Measurements from ENCODE around the gene FOXE3. TPM values are rescaled to one million over a fixed set of nuclear protein-coding genes. Genes with fewer than 3 reads are reported as not detected.

The FOXE3 gene
- total and polyA plus RNA-seq, 10 of the 15 experiments (the other 5 are each of a cell fraction or from before 2014, with no cell fraction given) = 0.13 TPM; not detected in 9

GRCh38 chr1:47437447-47438164 is 21.5 kb downstream of the FOXE3 start, which contains the start of gene FOXD2 (continued):
- TF ChIP-seq TCF12 (IDR thresholded peaks at IDR 0.05; ENCODE audit: low read depth, low read length) = no peak
- TF ChIP-seq NKRF (conservative IDR thresholded peaks at IDR 0.05) = no peak; the same call in 1 of the 2 replicates
- TF ChIP-seq RAD51 (IDR thresholded peaks at IDR 0.05) = no peak
- no peak for TF ChIP-seq NFIC (IDR thresholded peaks at IDR 0.05; ENCODE audit: low read depth, low read length)
- TF ChIP-seq E4F1 (IDR thresholded peaks at IDR 0.05; ENCODE audit: borderline replicate concordance, partially characterized antibody) = peak; percentile 42
- no peak for TF ChIP-seq CREB1 (IDR thresholded peaks at IDR 0.05; ENCODE audit: low read depth)
- no peak for TF ChIP-seq KAT2A (conservative IDR thresholded peaks at IDR 0.05; ENCODE audit: control insufficient read depth, low read depth, low read length)
- TF ChIP-seq MEF2B (IDR thresholded peaks at IDR 0.05; ENCODE audit: partially characterized antibody, poor library complexity, severe bottlenecking) = peak; percentile 35
- no peak for TF ChIP-seq BRCA1 (IDR thresholded peaks at IDR 0.05; ENCODE audit: low read depth, low read length)
- no peak for TF ChIP-seq USF2 (IDR thresholded peaks at IDR 0.05; ENCODE audit: borderline replicate concordance, low read depth, low read length)
- TF ChIP-seq CTCF (IDR thresholded peaks at IDR 0.05 in 2 of 3, conservative IDR thresholded peaks at IDR 0.05 in 1 of 3; ENCODE audit: control insufficient read depth in 2 of 3, extremely low read depth in 1 of 3, insufficient read depth in 1 of 3, low read depth in 3 of 3, low read length in 3 of 3) = peak; percentile 70 to 81 (median 75)
- TF ChIP-seq RB1 (IDR thresholded peaks at IDR 0.05; ENCODE audit: borderline replicate concordance) = peak; percentile 82; the same call in 1 of the 2 replicates
- TF ChIP-seq MEF2A (IDR thresholded peaks at IDR 0.05; ENCODE audit: insufficient read depth, low read depth, low read length) = no peak
- TF ChIP-seq YBX1 (IDR thresholded peaks at IDR 0.05) = no peak
- no peak for TF ChIP-seq ESRRA (IDR thresholded peaks at IDR 0.05; ENCODE audit: low read length)
- no peak for TF ChIP-seq ATF3 (IDR thresholded peaks at IDR 0.05; ENCODE audit: borderline replicate concordance, extremely low read depth, low read depth, low read length)
- no peak for TF ChIP-seq EZH2 (IDR thresholded peaks at IDR 0.05; ENCODE audit: borderline replicate concordance, control insufficient read depth, low read depth, low read length)
- TF ChIP-seq FOXK2 (IDR thresholded peaks at IDR 0.05) = no peak
- 0 out of 2 replicates have a peak, but pooled peaks have one; percentile 29 for TF ChIP-seq TAF1 (IDR thresholded peaks at IDR 0.05; ENCODE audit: borderline replicate concordance, low read depth, low read length)
- no peak for TF ChIP-seq MTA3 (IDR thresholded peaks at IDR 0.05; ENCODE audit: borderline replicate concordance, low read length)
- no peak for TF ChIP-seq TCF7 (IDR thresholded peaks at IDR 0.05; ENCODE audit: borderline replicate concordance)
- 0 out of 2 replicates have a peak, but pooled peaks have one; percentile 20 for TF ChIP-seq ZNF24 (IDR thresholded peaks at IDR 0.05)
- no peak for TF ChIP-seq WRNIP1 (IDR thresholded peaks at IDR 0.05; ENCODE audit: borderline replicate concordance, low read depth, low read length)
